ENCODE results near the gene SELP.

- no peak for TF ChIP-seq CTCF (IDR thresholded peaks at IDR 0.05)
- TF ChIP-seq USF1 (CRISPR knock-in tag; IDR thresholded peaks at IDR 0.05) = no peak
- no peak for TF ChIP-seq SP1 (CRISPR knock-in tag; conservative IDR thresholded peaks at IDR 0.05)
- TF ChIP-seq AFF4 (CRISPR knock-in tag; IDR thresholded peaks at IDR 0.05; ENCODE audit: borderline replicate concordance) = no peak
- no peak for TF ChIP-seq USF2 (CRISPR knock-in tag; IDR thresholded peaks at IDR 0.05)
These were observed 46.1 kb upstream of the SELP start for GRCh38 chr1:169676001-169676400.
